HG03175 (cell line): ENCODE measurements around the gene SPAG16.
"Not testable (repeated sequence)": the region's sequence is repeated elsewhere in the genome, so short reads cannot be mapped to it uniquely, and the experiment has no call there.

Source experiments
- ATAC-seq: cut with Tn5 transposase; IDR thresholded peaks from one replicate; pipeline ENCODE4 v1.9.1; 2021; ENCODE audit warnings: mild to moderate bottlenecking, moderate library complexity; ENCODE audit not compliant: unreplicated experiment

Gene SPAG16

DNA sequence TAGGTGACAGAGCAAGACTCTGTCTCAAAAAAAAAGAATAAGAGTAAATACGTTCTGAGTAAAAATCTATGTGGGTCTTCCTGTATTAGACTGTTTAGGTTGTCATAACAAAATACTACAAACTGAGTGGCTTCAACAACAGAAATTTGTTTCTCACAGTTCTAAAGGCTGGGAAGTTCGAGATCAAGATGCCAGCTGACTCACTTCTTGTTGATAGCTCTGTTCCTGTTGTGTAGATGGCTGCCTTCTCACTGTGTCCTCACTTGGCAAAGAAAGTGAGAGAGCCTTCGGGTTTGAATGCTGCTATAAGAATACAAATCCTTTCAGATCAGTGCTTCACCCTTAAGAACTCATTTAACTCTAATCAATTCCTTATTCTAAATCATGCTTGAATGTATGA, 696.6 kb downstream of the SPAG16 start:
- no peak for ATAC-seq

DNA sequence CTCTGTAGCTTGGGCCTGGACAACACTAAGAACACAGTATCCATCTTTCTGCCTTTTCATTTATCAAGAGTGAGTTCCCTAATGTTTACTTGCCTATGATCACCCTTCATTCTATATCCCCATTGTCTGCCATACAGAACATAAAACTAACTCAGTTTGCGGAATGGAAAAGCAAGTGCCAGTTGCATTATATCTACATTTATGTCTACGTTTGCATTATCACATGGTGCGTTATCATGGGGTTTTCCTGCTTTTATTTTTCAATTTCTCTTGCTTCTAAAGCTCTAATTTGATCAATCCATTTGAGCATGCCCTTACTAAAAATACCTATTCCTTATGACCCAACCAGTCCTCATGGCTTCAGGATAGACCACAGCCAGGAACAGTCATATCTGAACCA, 704.9 kb downstream of the SPAG16 start:
- no peak for ATAC-seq

DNA sequence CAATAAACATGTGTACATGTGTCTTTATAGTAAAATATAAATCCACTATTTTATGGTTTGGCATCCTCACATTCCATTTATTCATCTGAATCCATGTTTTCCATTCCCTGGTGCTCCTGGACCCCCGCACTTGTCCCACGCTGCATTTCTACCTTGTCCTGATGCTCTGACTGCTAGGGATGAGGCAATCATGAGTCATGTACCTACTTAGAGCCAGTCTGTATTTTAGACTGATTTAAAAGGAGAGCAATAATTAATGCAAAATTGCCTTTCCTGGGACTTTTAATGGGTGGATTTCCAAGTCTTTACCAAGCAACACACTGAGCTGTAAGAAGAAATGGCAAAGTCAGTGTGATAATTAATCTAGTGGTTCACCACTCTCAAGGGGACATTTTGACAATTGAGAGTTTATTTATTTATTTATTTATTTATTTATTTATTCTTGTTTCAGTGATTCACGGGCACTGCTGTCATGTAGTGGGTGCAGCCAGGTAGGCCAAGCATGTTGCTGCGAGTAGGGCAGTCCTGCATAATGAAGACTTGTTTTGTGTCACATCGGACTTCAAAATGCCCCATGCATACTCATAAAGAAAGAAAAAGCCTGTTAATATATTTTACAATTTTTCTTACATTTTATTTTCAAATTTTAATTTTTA, 707.3 kb downstream of the SPAG16 start:
- ATAC-seq, result no peak

DNA sequence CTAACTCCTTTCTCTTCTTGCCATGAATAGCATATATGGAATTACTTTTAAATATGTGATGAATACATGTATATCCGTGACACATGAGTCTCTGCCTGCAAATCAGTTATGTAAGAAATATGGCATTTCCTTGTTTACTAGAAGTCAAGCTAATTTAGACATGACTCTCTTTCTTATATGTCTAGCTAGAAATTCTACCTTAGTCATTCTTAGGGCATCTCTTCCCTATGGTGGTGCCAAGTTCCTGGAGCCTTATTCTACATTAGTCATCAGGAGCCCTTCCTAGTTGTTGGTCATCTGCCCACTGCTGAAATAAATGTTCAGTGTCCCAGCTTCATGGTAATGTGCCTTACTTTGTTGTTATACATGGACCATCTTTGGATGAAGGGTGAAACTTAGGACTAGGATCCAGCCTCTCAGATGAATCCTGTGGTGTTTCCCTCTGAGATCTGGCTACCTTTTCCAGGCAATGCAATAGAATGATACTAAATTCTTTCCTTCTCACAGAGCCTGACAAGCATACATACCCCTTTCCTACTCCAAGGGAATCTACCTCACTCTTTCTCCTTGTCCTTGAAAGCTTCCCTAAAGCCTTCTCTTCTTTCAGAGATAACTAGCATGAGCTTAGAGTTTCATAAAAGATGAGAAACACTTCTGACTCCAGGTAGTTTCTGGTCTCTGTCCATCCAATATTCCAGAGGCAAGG, 711.3 kb downstream of the SPAG16 start:
- ATAC-seq, result no peak

DNA sequence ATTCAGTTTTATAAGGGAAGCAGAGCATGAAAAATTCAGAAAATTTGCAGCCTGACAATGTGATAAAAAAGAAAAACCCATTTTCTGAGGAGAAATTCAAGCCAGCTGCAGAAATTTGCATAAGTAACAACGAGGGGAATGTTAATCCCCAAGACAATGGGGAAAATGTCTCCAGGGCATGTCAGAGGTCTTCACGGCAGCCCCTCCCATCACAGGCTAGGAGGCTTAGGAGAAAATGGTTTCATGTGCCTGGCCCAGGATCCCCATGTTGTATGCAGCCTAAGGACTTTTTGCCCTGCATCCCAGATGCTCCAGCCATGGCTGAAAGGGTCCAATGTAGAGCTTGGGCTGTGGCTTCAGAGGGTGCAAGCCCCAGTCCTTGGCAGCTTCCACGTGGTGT, 714.7 kb downstream of the SPAG16 start:
- ATAC-seq, result not testable (repeated sequence)

DNA sequence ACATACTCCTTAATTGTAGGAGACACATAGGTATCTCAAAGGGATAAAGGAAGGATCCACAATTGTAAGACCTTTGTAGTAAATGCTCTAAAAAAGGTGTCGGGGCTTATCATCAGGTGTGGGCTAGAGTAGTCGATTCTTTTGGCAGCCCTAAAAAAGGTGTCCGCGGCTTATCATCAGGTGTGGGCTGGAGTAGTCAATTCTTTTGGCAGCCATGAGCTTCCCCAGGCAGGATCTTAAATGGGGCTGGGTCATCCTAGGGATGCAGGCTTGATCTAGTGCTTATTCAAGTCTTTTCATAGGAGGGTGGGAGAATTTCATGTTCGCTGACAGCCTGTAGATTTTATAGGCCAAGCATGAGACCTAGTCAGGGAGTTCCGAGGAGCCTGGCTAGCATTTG, 720.2 kb downstream of the SPAG16 start:
- no peak for ATAC-seq

DNA sequence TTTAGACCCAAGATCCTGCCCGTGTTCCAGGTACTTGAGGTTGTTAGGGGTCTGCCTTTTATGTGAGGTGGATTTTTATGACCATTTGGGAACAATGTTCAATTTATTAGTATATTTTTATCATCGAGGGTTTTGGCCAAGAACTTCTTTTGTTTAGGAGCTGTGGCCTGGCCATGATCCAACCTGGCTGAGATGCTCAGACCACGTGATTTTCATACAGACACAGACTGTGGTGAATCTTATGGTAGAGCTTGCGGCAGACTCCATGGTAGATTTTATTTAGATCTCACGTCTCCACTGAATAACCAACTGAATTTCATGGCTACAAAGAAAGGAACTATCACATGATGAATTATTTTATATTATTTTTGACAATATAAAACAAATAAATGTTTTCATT, 721.1 kb downstream of the SPAG16 start:
- ATAC-seq, result no peak

DNA sequence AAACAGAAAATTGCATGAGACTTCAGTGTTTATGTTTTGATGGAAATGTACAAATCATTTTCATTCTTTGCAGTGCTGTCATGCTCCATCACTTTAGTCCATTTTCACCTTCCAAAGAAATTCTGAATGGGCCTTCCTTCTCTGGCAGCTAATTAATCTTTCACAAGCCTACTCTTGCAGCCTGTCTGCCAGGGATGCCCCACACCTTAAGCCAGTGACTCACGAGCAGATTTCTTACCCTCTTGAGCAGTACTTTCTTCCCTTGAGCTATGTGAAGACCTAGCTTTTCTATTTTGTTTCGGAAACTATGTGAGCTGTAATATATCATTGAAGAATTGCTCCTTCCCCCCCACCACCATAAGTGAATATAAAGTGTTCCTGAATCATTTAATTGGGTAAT, 722.3 kb downstream of the SPAG16 start:
- ATAC-seq, result no peak

DNA sequence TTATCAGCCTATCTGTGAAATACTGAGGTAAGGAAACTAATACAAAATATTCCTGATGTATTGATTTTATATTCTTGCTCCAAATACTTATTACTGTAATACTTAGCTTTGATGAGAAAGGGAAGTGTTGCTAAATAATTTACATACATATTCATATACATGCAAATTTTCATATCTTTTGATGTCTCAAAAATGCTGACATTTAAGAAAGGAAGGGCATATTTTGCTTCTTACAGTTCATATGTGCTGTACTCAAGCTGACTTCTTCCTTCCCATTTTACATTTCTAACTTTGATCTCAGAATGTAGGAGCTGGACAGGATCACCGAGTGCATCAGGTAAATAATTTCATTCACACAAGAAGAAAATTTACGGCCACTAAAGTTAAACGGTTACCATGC, 727.4 kb downstream of the SPAG16 start:
- no peak for ATAC-seq

DNA sequence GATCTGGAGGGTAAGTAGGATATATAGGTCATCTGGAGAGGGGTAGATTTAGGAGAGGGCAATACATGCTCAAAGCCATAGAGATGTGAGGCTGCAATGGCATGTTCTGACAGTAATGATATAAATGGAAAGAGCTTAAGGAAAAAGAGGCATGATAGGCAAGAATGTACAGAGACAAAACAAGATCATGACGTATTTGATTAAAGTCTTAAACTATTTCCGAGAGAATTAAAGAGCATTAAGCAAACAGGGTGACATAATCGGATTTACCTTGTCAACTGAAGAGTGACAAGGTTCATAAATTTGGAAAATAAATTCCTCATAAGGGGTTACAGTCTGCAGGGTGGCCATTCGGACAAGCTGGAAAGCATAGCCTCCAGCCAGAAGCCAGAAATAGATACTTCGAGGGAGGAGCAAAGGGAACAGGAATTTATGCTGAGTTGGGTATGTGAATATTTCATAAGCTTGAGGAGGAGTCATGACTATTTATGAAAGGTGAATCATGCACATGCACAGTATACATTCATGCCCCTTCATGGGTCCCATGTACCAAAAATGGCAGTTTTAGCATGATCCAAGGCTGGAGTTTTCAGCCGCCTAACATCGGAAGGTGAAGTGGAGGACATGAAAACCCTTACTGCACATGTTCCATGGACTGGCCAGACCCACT, 730.4 kb downstream of the SPAG16 start:
- no peak for ATAC-seq

DNA sequence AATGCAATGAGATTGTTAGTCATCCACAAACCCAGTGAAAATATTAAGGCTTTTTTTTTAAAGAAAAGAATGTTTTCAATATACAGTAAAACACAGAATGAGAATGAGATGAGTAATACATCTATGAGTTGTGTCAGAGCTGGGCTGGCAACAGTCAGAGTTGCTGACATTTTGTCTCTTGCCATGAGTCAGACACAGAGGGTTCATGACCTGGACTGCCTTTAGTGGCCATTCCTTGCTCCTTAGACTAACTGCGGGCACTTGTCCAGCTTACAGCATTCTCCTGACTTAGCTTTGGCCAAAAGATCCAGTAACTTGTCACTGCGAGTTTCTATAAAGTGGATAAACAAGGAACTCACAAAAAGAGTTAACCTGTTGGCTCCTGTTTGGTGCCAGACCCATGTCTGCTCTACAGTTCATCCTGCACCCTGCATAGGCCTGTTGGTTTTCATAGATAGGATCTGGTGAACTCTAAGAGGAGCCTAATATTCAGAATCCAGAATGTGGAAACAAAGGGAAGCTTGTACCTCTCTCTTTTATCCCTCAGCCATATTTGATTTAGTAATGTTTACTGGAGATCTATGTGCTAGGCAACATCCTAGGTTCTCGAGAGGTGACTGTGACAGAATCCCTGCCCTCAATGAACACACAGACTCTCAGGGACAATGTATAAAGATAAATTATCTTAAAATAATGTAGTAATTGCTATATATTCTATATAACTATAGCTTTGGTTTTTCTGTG, 735.1 kb downstream of the SPAG16 start:
- no peak for ATAC-seq

DNA sequence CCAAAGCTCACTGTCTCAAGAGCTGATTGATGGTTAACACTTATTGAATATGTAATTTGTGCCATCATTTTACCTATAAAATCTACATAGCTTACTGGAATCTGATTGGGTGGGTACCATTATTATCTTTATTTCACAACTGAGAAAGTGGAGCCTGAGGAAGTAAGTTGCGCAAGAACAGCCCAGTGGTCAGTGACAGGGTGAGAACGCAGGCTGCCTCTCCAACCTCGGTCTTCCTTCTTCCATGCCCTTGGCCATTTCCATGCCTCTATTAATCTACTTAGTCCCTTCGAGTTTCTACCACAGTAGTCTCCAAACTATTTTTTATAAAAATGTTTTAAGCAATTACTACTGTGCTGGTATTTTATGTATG, 735.7 kb downstream of the SPAG16 start:
- ATAC-seq, result no peak

DNA sequence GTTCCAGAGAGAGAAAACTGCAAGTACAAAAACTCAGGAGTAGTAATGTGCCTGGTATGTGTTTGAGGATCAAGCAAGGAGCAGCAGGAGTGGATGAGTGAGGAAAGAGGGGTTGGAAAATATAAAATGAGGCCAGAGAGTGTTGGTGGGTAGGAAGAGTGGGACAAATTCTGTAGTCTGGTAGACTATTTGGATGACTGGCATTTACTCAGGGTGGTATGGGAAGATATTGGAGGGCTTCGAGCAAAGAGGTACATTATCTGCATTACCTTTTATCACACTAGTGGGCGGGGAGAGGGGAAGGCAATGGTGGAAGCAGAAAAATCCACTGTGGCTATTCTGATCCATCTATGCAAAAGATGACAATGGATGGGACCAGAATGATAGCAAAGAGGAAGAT, 744.9 kb downstream of the SPAG16 start:
- no peak for ATAC-seq

DNA sequence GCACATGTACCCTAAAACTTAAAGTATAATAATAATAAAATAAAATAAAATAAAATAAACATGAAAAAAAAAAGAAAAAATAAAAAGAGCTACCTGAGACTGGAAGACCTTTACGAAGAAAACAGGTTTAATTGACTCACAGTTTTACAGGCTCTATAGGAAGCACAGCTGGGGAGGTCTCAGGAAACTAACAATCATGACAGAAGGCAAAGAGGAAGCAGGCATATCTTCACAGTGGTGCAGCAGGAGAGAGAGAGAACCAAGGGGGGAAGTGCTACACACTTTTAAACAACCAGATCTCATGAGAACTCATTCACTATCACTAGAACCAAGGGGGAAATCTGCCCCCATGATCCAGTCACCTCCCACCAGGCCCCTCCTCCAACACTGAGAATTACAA, 747.3 kb downstream of the SPAG16 start:
- no peak for ATAC-seq

DNA sequence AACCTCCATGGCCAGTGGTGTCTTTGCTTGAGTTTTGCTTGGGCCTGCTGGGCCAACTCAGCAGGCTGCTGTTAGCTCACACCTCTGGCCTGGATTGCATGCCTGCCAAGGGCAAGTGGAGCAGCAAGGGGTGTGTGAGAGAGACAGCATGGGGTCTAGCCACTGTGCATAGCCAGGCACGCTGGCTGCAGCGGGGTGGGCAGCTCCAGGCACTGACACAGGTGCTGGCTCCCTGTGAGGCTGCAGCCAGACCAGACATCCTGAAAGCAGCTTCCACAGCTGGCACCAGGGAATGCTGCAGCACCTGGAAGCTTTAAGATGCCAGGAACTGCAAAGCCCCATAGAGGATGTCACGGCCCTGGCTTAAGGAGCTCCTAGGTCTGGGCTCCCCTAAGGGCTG, 750.2 kb downstream of the SPAG16 start:
- no peak for ATAC-seq

DNA sequence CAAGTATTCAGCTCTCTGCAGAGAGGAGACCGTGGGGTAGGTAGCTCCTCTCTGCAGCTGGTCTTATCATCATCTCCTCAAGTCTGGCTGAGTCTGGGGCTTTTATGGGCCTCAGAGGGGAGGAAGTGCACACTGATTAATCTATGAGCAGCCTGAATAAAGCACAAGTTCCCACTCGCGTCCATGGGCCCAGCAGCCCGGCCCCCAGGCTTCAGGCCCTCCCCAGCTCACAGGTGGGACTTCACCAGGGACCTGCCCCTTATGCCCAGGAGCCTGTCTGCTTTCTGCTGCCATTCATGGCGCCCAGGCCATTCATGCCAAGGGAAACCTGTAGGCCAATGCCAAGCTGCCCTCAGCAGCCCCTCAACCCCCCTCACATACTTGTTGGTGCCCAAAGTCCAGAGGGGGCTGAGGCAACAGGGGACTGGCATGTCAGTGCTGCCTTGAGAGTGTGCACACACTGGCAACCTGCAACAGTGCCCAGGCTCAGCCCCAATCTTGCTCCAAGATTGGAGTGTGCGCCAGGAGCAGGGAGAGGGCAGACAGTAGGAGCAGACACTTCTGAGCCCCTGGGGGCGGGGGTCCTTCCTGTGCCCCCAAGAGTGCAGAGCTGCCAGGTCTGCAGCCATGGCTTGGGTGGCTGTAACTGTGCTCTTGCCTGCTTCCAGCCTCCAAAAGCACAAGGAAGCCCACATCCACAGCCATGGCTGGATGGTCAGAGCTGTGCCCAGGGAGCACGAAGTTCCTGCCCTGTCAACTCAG, 751.0 kb downstream of the SPAG16 start:
- no peak for ATAC-seq

DNA sequence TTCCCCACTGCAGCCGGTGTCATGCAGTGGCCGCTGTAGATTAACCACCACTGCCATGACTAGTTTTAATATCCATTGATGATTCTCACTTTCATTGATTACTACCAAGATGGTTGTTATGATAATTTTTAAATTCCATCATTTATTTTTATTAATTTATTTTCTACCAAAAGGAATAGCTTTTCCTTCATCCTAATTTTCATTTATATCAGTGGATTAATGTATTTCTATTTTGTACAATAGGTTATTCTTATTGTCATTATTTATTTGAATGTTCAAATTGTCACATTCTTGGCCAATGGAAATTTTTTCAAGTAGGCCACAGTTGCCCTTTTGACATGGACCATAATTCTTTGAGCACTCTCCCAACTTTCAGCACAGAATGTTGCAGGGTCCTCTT, 751.7 kb downstream of the SPAG16 start:
- no peak for ATAC-seq

DNA sequence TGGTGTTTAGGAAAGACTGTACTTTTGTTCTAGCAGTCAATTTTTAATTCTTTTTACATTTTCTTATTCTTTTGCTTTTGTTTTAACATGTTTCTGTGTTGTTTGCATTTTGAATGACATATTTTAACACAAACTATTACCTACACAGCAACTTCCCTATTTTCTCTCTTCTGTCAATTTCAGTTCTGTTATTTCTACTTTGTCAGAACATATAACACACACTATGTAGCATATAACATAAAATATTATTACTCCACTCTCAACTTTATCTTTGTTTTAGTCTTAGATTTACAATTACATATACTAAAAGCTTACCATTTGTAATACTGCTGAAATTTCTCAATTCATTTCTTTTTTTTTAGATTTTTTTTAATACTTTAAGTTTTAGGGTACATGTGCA, 753.9 kb downstream of the SPAG16 start:
- ATAC-seq, result no peak

DNA sequence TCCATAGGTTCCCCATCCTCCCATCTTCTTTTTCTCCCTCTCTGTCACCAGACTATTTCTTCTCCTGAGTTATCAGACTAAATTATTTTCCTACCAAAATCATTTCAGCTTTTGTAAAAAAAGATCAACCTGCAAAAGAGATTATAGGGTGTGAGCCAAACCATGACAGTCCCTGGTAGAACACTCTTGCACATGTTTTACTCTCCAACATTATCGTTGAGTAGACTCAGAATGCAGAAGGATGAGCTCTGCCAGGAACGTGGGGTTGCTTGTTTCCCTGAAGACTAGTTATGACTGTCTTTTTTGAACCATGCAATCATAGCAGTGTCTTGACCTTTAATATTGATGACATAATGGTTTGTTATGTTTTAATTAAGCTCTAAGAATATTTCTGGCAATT, 766.5 kb downstream of the SPAG16 start:
- ATAC-seq, result no peak

DNA sequence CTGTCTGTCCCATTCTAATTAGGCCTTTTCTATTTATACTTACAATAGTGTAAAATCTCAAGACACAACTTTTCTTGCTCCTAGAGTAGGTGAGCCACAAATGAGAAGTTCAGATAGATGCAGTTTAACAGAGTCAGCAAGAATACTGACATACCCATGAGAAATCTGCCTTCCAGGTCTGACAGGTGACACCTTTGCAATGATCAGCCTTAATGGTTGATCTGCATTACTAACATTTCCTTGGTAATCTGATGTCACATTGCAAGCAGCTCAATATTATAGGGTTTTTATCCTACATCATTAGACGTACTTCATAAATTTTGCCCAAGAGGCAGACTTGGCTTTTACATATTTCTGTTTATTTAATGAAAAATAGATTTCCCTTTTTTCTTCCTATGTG, 767.3 kb downstream of the SPAG16 start:
- no peak for ATAC-seq

DNA sequence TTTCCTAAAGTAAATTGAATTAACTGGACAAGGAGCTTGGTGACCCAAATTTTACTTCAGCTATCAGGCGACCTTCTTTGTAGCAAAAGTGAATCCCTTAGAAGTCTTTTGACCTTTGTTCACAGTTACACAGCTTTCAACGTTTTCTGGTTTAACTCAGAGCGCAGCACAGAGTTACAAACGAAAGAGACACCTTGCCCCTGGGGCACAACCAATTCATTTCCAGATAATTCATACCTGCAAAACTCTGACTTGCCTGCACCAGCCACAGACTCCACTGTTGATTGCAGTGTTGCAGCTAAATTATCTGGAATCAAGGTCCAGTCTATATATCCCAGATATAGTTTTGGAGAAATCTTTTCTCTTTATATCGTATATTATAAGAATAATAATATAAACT, 768.0 kb downstream of the SPAG16 start:
- ATAC-seq, result no peak
